Hepatocyte (in vitro differentiated cells): ENCODE results near the gene GLMP.

Experiments used
- EZH2 ChIP-seq: fragments of 200-600 bp; sonication (generic); IDR thresholded peaks from 2 replicates; pipeline ENCODE4 v1.6.1; 2016; ENCODE audit warnings: antibody characterized with exemption, mild to moderate bottlenecking, borderline replicate concordance
- TF ChIP-seq, protein P1 (sequence below): fragments of 200-600 bp; sonication (generic); IDR thresholded peaks from 2 replicates; pipeline ENCODE4 v1.5.1; 2016; ENCODE audit warnings: antibody characterized with exemption, mild to moderate bottlenecking; ENCODE audit not compliant: poor library complexity

DNA sequence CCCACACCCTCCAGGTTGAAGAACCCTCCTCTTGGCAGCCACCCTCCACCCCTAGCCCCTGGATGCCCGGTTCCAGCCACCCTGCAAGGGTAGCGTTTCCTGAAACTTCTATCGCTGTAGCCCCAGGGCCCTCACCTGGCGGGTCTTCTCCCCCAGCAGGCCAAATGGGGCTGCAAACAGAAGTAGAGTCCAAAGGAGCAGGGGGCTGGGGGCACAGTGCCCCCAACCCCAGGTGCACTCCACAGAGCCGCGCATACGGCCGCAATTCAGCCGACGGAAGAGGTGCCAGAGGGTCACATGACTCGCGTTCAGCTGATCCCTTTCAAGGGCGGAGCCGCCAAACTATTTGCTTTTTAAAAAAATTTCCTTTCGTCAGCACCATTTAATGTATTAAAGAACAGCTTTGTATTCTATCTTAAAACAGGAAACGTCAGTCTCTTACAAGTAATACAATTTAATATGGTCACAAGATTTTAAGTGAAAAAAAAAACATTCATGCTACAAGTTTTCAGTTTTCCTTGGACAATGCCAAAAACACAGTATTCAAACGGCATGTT is at the start of gene GLMP:
- TF ChIP-seq, protein P1, sequence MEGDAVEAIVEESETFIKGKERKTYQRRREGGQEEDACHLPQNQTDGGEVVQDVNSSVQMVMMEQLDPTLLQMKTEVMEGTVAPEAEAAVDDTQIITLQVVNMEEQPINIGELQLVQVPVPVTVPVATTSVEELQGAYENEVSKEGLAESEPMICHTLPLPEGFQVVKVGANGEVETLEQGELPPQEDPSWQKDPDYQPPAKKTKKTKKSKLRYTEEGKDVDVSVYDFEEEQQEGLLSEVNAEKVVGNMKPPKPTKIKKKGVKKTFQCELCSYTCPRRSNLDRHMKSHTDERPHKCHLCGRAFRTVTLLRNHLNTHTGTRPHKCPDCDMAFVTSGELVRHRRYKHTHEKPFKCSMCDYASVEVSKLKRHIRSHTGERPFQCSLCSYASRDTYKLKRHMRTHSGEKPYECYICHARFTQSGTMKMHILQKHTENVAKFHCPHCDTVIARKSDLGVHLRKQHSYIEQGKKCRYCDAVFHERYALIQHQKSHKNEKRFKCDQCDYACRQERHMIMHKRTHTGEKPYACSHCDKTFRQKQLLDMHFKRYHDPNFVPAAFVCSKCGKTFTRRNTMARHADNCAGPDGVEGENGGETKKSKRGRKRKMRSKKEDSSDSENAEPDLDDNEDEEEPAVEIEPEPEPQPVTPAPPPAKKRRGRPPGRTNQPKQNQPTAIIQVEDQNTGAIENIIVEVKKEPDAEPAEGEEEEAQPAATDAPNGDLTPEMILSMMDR, result no peak
- no peak for TF ChIP-seq EZH2
